Hepatocyte (in vitro differentiated cells): ENCODE data around the gene MIER2. TPM values are rescaled to one million over a fixed set of nuclear protein-coding genes. Genes with fewer than 3 reads are reported as not detected.

Source experiments
- DNase-seq: peaks from one replicate; pipeline ENCODE4 v3.0.0-alpha.2; 2016; ENCODE audit warnings: low spot score
- H2AFZ ChIP-seq: fragments of 200-600 bp; sonication (generic); 2 replicates; pipeline ENCODE4 v1.6.0; 2016; ENCODE audit warnings: antibody characterized with exemption, mild to moderate bottlenecking
- H3K27ac ChIP-seq: fragments of 200-600 bp; sonication (generic); 2 replicates; pipeline ENCODE4 v1.5.1; 2016; ENCODE audit warnings: mild to moderate bottlenecking
- H3K27me3 ChIP-seq: fragments of 200-600 bp; sonication (generic); 2 replicates; pipeline ENCODE4 v1.6.1; 2016
- H3K36me3 ChIP-seq: fragments of 200-600 bp; sonication (generic); replicated peaks from 2 replicates; pipeline ENCODE4 v1.5.1; 2016; ENCODE audit warnings: low read depth; ENCODE audit not compliant: insufficient read depth
- H3K4me1 ChIP-seq: fragments of 200-600 bp; sonication (generic); 2 replicates; pipeline ENCODE4 v1.5.1; 2016; ENCODE audit warnings: mild to moderate bottlenecking, moderate library complexity; ENCODE audit not compliant: insufficient read depth
- H3K4me2 ChIP-seq: fragments of 200-600 bp; sonication (generic); 2 replicates; pipeline ENCODE4 v1.6.0; 2016
- H3K4me3 ChIP-seq: fragments of 200-600 bp; sonication (generic); 2 replicates; pipeline ENCODE4 v1.5.1; 2016; ENCODE audit warnings: mild to moderate bottlenecking
- H3K79me2 ChIP-seq: fragments of 200-600 bp; sonication (generic); 2 replicates; pipeline ENCODE4 v1.6.0; 2017; ENCODE audit warnings: mild to moderate bottlenecking
- H3K9me2 ChIP-seq: fragments of 200-600 bp; sonication (generic); replicated peaks from 2 replicates; pipeline ENCODE4 v1.6.0; 2017; ENCODE audit warnings: mild to moderate bottlenecking; ENCODE audit not compliant: insufficient read depth
- H3K9me3 ChIP-seq: fragments of 200-600 bp; sonication (generic); 2 replicates; pipeline ENCODE4 v1.5.1; 2016; ENCODE audit warnings: low read depth, mild to moderate bottlenecking
- H4K20me1 ChIP-seq: fragments of 200-600 bp; sonication (generic); 2 replicates; pipeline ENCODE4 v1.6.0; 2016; ENCODE audit warnings: mild to moderate bottlenecking; ENCODE audit not compliant: insufficient read depth, poor library complexity, severe bottlenecking
- CTCF ChIP-seq: fragments of 200-600 bp; sonication (generic); IDR thresholded peaks from 2 replicates; pipeline ENCODE4 v1.5.1; 2016; ENCODE audit warnings: antibody characterized with exemption, mild to moderate bottlenecking; ENCODE audit not compliant: poor library complexity
- EZH2 ChIP-seq: fragments of 200-600 bp; sonication (generic); IDR thresholded peaks from 2 replicates; pipeline ENCODE4 v1.6.1; 2016; ENCODE audit warnings: antibody characterized with exemption, mild to moderate bottlenecking, borderline replicate concordance
- EZH2phosphoT487 ChIP-seq: fragments of 200-600 bp; sonication (generic); IDR thresholded peaks from one replicate; pipeline ENCODE4 v1.6.1; 2018; ENCODE audit warnings: antibody characterized with exemption, mild to moderate bottlenecking, low read depth, moderate library complexity; ENCODE audit not compliant: unreplicated experiment, severe bottlenecking
- WGBS: methylation state at CpG from one replicate; pipeline ENCODE4 v1.1.6; 2016; ENCODE audit warnings: low lambda C conversion rate; ENCODE audit errors: missing lambda C conversion rate; 5-methylcytosine and 5-hydroxymethylcytosine counted together
- polyA plus RNA-seq: library from polyadenylated mRNA; unstranded; fragments of >200 nt; fragmentation: Nextera tagmentation; extraction: Ambion mirVana; gene quantifications from 2 replicates; pipeline ENCODE4 v1.2.1, GENCODE V29; 2016
- total RNA-seq: library from RNA; depleted of rRNA; stranded (reverse); fragments of >200 nt; gene quantifications from 2 replicates; pipeline ENCODE4 v1.2.3, GENCODE V29; 2014

Gene MIER2
- total and polyA plus RNA-seq, 2 experiments from 2014 or later = 8.4 to 47.3 TPM

GRCh38 chr19:293436-294110 is 51.0 kb downstream of the MIER2 start:
- 79% methylated on average over 14 of the region's 14 CpGs for WGBS
- H3K4me1 ChIP-seq = peaks cover 24% of the 10 kb centered on the region
- DNase-seq = no peak

GRCh38 chr19:292951-293350 is 51.6 kb downstream of the MIER2 start:
- Histone ChIP-seq H3K27ac (no peak overlapping the region), H4K20me1 (no peaks in the 10 kb centered on the region), H3K9me2 (no peaks in the 10 kb centered on the region), H3K4me1 (peaks cover 24% of the 10 kb centered on the region), H3K36me3 (no peaks in the 10 kb centered on the region), H3K9me3 (no peaks in the 10 kb centered on the region), H2AFZ (no peak overlapping the region), H3K4me2 (no peak overlapping the region), H3K27me3 (peaks cover 32% of the 10 kb centered on the region), H3K4me3 (no peak overlapping the region), H3K79me2 (no peaks in the 10 kb centered on the region)
- 96% methylated on average over 4 of the region's 4 CpGs for WGBS
- TF ChIP-seq CTCF (no peak), EZH2phosphoT487 (no peak), EZH2 (no peak)
- DNase-seq = no peak

More at GRCh38 chr19:293436-294110, 51.0 kb downstream of the MIER2 start:
- Histone ChIP-seq H3K4me3 (no peak overlapping the region), H3K36me3 (no peaks in the 10 kb centered on the region), H3K9me3 (no peaks in the 10 kb centered on the region), H3K9me2 (no peaks in the 10 kb centered on the region), H3K4me2 (no peak overlapping the region), H3K27ac (no peak overlapping the region), H4K20me1 (no peaks in the 10 kb centered on the region), H3K27me3 (peaks cover 32% of the 10 kb centered on the region), H3K79me2 (no peaks in the 10 kb centered on the region), H2AFZ (no peak overlapping the region)
- TF ChIP-seq EZH2phosphoT487 = no peak
- no peak for TF ChIP-seq CTCF
- no peak for TF ChIP-seq EZH2

GRCh38 chr19:292281-292884 is 52.2 kb downstream of the MIER2 start:
- 93% methylated on average over 15 of the region's 15 CpGs for WGBS
- Histone ChIP-seq H3K79me2 (no peaks in the 10 kb centered on the region), H2AFZ (no peak overlapping the region), H3K9me3 (no peaks in the 10 kb centered on the region), H4K20me1 (no peaks in the 10 kb centered on the region), H3K27ac (no peak overlapping the region), H3K27me3 (peaks cover 32% of the 10 kb centered on the region), H3K4me2 (no peak overlapping the region), H3K4me3 (no peak overlapping the region), H3K9me2 (no peaks in the 10 kb centered on the region), H3K4me1 (peaks cover 24% of the 10 kb centered on the region), H3K36me3 (no peaks in the 10 kb centered on the region)
- DNase-seq = no peak
- TF ChIP-seq EZH2phosphoT487 (no peak), CTCF (no peak), EZH2 (no peak)
